ENCODE results near the gene PRKCA.

GRCh38 chr17:66450008-66450851 lies 147.8 kb downstream of the PRKCA start:
- no peak for TF ChIP-seq POLR2AphosphoS5 (IDR thresholded peaks at IDR 0.05; ENCODE audit: insufficient read depth in 1 of 2, low read depth in 1 of 2)
- TF ChIP-seq, protein P1, sequence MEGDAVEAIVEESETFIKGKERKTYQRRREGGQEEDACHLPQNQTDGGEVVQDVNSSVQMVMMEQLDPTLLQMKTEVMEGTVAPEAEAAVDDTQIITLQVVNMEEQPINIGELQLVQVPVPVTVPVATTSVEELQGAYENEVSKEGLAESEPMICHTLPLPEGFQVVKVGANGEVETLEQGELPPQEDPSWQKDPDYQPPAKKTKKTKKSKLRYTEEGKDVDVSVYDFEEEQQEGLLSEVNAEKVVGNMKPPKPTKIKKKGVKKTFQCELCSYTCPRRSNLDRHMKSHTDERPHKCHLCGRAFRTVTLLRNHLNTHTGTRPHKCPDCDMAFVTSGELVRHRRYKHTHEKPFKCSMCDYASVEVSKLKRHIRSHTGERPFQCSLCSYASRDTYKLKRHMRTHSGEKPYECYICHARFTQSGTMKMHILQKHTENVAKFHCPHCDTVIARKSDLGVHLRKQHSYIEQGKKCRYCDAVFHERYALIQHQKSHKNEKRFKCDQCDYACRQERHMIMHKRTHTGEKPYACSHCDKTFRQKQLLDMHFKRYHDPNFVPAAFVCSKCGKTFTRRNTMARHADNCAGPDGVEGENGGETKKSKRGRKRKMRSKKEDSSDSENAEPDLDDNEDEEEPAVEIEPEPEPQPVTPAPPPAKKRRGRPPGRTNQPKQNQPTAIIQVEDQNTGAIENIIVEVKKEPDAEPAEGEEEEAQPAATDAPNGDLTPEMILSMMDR (IDR thresholded peaks at IDR 0.05), result no peak

All from vagina (tissue), 2 donors.